GM12873 (cell line): ENCODE measurements around the gene ITGB1.

Source experiments
- CTCF ChIP-seq: IDR thresholded peaks from 2 replicates; pipeline ENCODE4 v1.5.1; 2012; ENCODE audit warnings: low read depth, mild to moderate bottlenecking, moderate library complexity, low read length, control low read depth; ENCODE audit not compliant: insufficient read depth; ENCODE audit errors: missing control alignments

Gene ITGB1

GRCh38 chr10:32877915-32878314, 80.1 kb downstream of the ITGB1 start:
- no peak for TF ChIP-seq CTCF

GRCh38 chr10:32865170-32865569, 92.9 kb downstream of the ITGB1 start:
- TF ChIP-seq CTCF, result no peak

DNA sequence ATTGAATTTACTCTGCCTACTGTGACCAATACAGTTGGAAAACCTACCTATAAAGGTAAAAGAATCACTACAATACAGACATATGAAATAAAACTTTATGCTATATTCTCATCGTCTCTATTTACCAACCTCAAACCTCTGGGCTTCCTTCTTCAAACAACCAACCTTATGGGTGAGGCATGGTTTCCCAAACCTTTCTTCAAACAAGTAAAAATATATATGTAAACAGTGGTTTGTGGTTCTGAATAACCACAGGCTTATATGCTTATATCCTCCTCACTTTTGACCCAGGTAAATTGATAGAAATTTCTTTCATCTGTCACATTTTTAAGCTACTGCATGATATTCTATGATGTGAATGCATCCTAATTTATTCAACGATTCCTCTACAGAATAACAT, 103.6 kb downstream of the ITGB1 start:
- TF ChIP-seq CTCF, result no peak

DNA sequence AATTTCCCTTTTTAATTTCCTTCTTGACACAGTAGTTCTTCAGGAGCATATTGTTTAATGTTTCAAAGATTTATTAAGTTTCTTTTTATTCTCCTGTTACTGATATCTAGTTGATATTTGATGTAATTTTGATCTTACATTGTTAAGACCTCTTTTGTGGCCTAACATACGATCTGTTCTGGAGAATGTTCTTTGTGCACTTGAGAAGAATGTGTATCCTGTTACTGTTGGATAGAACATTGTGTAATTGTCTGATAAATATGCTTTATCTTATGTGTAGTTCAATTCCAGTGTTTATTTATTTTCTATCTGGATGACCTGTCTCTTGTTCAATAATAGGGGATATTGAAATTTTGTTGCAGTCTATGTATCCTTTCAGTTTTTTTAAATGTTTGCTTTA, 106.7 kb downstream of the ITGB1 start:
- TF ChIP-seq CTCF, result no peak
